Gastrocnemius medialis (tissue), 4 donors: ENCODE data around the gene C12orf60. TPM values are rescaled to one million over a fixed set of nuclear protein-coding genes. Genes with fewer than 3 reads are reported as not detected.

Source experiments
- ATAC-seq, 2 donors: fragments of 150-250 bp; one replicate each; pipeline ENCODE4 v1.9.1; 2016
- DNase-seq, 2 donors: peaks; one replicate each; pipeline ENCODE4 v3.0.0-alpha.2; 2019
- H3K27ac ChIP-seq, 4 donors: fragments of 200-600 bp; sonication (generic); 1 replicate in 1 of 4; 2 replicates in 3 of 4; pipeline ENCODE4 v1.5.1; 2016 to 2018; ENCODE audit warnings: mild to moderate bottlenecking in 2 of 4, moderate library complexity in 1 of 4
- H3K27me3 ChIP-seq, 3 donors: fragments of 200-600 bp; sonication (generic) in 2 of 3; 1 replicate in 1 of 3; 2 replicates in 2 of 3; pipeline versions ENCODE4 v1.5.1 to v1.6.0; 2016 to 2019; ENCODE audit warnings: mild to moderate bottlenecking in 1 of 3, moderate library complexity in 1 of 3
- H3K36me3 ChIP-seq, 2 donors: fragments of 200-600 bp; sonication (generic) in 1 of 2; one replicate each; pipeline ENCODE4 v1.5.1; 2017 to 2018
- H3K4me1 ChIP-seq, 2 donors: fragments of 200-600 bp; sonication (generic) in 1 of 2; one replicate each; pipeline ENCODE4 v1.5.1; 2016 to 2017; ENCODE audit warnings: mild to moderate bottlenecking in 2 of 2
- H3K4me3 ChIP-seq, 4 donors: fragments of 200-600 bp; sonication (generic) in 3 of 4; 1 replicate in 1 of 4; 2 replicates in 3 of 4; pipeline ENCODE4 v1.5.1; 2016 to 2019; ENCODE audit warnings: mild to moderate bottlenecking in 2 of 4
- H3K9me3 ChIP-seq, 3 donors: fragments of 200-600 bp; sonication (generic) in 2 of 3; 1 replicate in 1 of 3; 2 replicates in 2 of 3; pipeline ENCODE4 v1.5.1; 2016 to 2019
- POLR2A ChIP-seq, 2 donors: fragments of 450-650 bp; IDR thresholded peaks; one replicate each; pipeline ENCODE4 v1.6.1; 2017; ENCODE audit warnings: antibody characterized with exemption in 2 of 2, mild to moderate bottlenecking in 2 of 2, moderate library complexity in 2 of 2
- in situ Hi-C, 4 donors: fragments of 200-750 bp; cut with MboI; loops; one replicate each; pipeline versions ENCODE4 v1.15.0 to v1.8.0; 2017; ENCODE audit warnings: low sequenced_read_pairs in 4 of 4
- intact Hi-C: fragments of 100-400 bp; cut with DNase I; formaldehyde crosslinking; loops from one replicate; pipeline ENCODE4 v1.15.1; 2023; ENCODE audit warnings: low total_unique reads
- total RNA-seq, 4 donors: library from RNA; depleted of rRNA; stranded (reverse); fragments of >200 nt; gene quantifications; one replicate each; pipeline versions ENCODE4 v1.1.0 to v1.2.3, GENCODE V29; 2016
- TF ChIP-seq, protein P1 (sequence below), 5 experiments: fragments of 450-650 bp in 3 of 5; fragments of 200-600 bp in 2 of 5; sonication (generic) in 2 of 5; IDR thresholded peaks in 4 of 5; conservative IDR thresholded peaks in 1 of 5; 1 replicate in 4 of 5; 2 replicates in 1 of 5; pipeline ENCODE4 v1.5.1; 2016 to 2019; ENCODE audit warnings: antibody characterized with exemption in 5 of 5, mild to moderate bottlenecking in 3 of 5, moderate library complexity in 3 of 5

Gene C12orf60
- total RNA-seq, 4 donors from 2014 or later, result 0.33 to 3.8 TPM; not detected in 2

DNA sequence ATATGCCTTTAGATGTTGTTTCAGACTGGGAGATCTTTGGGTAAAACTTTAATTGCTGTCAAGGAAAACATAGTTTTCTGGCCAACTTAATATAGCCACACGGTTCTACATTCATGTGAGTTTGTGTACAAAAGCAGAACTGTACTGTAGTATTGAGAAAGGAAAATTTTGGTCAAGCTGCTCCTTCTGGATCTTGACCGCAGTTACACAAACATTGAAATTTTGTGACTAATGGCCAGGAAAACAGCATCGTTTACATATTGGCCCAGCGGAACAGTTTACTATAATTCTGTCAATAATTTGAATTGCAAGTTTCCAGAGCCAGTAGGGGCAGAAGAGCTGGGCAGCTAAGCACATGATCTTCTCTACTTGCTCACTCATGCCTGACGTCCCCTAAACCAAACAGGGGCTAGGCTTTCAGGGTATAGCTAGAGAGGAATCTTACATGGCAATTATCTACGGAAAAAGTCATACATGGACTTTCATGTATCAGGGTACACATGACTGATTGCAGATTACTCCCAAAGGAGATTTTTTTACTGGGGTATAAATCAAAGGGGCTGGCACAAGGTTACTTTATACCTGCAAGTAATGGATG, 51.2 kb downstream of the C12orf60 start:
- TF ChIP-seq POLR2A (IDR thresholded peaks at IDR 0.05), result no peak
- TF ChIP-seq, protein P1, sequence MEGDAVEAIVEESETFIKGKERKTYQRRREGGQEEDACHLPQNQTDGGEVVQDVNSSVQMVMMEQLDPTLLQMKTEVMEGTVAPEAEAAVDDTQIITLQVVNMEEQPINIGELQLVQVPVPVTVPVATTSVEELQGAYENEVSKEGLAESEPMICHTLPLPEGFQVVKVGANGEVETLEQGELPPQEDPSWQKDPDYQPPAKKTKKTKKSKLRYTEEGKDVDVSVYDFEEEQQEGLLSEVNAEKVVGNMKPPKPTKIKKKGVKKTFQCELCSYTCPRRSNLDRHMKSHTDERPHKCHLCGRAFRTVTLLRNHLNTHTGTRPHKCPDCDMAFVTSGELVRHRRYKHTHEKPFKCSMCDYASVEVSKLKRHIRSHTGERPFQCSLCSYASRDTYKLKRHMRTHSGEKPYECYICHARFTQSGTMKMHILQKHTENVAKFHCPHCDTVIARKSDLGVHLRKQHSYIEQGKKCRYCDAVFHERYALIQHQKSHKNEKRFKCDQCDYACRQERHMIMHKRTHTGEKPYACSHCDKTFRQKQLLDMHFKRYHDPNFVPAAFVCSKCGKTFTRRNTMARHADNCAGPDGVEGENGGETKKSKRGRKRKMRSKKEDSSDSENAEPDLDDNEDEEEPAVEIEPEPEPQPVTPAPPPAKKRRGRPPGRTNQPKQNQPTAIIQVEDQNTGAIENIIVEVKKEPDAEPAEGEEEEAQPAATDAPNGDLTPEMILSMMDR (IDR thresholded peaks at IDR 0.05 in 4 of 5, conservative IDR thresholded peaks at IDR 0.05 in 1 of 5), result no peak
- Histone ChIP-seq H3K27ac (no peak overlapping the region), H3K36me3 (no peaks in the 10 kb centered on the region), H3K27me3 (no peaks in the 10 kb centered on the region), H3K4me1 (peaks cover 0 to 7% of the 10 kb centered on the region in 2 donors), H3K4me3 (no peak overlapping the region), H3K9me3 (no peaks in the 10 kb centered on the region)
- ATAC-seq (no peak), DNase-seq (no peak)
- in situ Hi-C loops, result no loop called here
- intact Hi-C loops, result no loop called here

DNA sequence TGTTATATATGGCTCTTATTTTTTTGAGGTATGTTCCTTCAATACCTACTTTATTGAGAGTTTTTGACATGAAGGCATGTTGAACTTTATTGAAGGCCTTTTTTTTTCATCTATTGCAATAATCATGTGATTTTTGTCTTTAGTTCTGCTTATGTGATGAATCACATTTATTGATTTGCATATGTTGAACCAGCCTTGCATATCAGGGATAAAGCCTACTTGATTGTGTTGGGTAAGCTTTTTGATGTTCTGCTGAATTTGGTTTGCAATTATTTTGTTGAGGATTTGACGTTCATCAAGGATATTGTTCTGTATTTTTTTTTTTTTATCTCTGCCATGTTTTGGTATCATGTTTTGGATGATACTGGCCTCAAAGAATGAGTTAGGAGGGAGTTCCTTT, 55.0 kb downstream of the C12orf60 start:
- Histone ChIP-seq H3K9me3 (no peaks in the 10 kb centered on the region), H3K4me1 (peaks cover 0 to 7% of the 10 kb centered on the region in 2 donors), H3K27me3 (no peaks in the 10 kb centered on the region), H3K36me3 (no peaks in the 10 kb centered on the region), H3K4me3 (no peak overlapping the region), H3K27ac (no peak overlapping the region)
- intact Hi-C loops (no loop called here), in situ Hi-C loops (no loop called here)
- TF ChIP-seq, protein P1 (IDR thresholded peaks at IDR 0.05 in 4 of 5, conservative IDR thresholded peaks at IDR 0.05 in 1 of 5), result no peak
- TF ChIP-seq POLR2A (IDR thresholded peaks at IDR 0.05), result no peak
- DNase-seq, result no peak
- no peak for ATAC-seq

DNA sequence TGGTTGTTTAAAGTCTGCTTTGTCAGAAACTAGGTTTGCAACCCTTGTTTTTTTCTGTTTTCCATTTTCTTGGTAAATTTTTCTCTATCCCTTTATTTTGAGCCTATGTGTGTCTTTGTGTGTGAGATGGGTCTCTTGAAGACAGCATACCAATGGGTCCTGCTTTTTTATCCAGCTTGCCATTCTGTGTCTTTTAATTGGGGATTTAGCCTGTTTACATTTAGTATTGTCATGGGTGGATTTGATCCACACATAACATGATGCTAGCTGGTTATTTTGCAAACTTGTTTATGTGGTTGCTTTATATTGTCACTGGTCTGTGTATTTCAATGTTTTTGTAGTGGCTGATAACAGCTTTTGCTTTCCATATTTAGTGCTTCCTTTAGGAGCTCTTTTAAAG, 57.0 kb downstream of the C12orf60 start:
- intact Hi-C loops, result no loop called here
- Histone ChIP-seq H3K27me3 (no peaks in the 10 kb centered on the region), H3K9me3 (no peaks in the 10 kb centered on the region), H3K4me3 (no peak overlapping the region), H3K27ac (no peak overlapping the region), H3K36me3 (no peaks in the 10 kb centered on the region), H3K4me1 (no peaks in the 10 kb centered on the region)
- in situ Hi-C loops, result no loop called here
- TF ChIP-seq, protein P1 (IDR thresholded peaks at IDR 0.05 in 4 of 5, conservative IDR thresholded peaks at IDR 0.05 in 1 of 5), result no peak
- ATAC-seq, result no peak
- no peak for DNase-seq

DNA sequence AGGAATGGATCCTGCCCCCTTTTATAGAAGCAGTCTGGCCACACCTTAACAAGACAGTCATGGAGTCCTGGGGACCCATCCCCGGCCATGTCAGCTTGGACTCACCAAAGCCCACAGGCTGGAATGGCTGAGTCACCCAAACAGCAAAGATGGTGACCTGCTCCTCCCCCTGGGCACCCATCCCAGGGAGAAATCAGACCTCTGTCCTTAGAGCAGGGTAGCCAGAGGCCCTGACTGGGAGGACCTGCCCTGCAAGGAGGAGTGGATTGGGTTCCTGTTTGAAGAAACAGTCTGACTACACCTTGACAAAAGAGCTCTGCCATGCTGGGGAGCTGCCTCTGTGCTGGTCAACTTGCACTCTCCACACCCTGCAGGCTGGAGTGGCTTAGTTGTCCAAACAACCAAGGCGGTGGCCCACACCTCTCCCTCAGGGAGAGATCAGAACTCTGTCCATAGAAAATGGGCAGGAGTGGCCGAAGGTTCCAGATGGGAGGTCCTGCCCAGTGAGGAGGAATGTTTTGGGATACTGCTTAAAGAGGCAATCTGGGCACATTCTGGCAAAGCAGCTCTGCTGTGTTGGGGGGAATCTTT, 65.5 kb downstream of the C12orf60 start:
- no peaks in the 10 kb centered on the region for H3K9me3 ChIP-seq
- TF ChIP-seq POLR2A (IDR thresholded peaks at IDR 0.05), result no peak
- TF ChIP-seq, protein P1 (IDR thresholded peaks at IDR 0.05 in 4 of 5, conservative IDR thresholded peaks at IDR 0.05 in 1 of 5), result no peak
- H3K36me3 ChIP-seq, result no peaks in the 10 kb centered on the region
- in situ Hi-C loops, result no loop called here
- no peaks in the 10 kb centered on the region for H3K27me3 ChIP-seq
- H3K27ac ChIP-seq, result no peak overlapping the region
- no peak for ATAC-seq
- no peaks in the 10 kb centered on the region for H3K4me1 ChIP-seq
- DNase-seq, result no peak
- H3K4me3 ChIP-seq, result no peak overlapping the region
- intact Hi-C loops, result no loop called here

DNA sequence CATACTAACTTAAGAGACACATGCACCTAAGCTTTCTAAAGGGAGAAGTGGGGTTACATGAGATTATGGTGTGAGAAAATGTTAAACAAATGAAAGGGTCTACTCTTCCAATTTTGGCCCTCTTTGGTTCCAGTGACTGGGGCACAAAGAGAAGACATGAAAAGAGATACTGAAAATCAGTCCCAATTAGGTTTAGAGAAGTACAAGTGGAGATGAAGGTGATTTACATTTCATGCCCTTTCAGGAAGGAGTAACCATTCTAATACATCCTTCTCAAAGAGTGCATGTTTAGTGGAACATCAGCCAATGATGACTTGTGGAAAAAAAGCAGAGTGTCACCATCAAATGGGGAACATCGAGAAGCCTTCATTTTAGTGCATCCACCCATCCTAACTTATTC, 67.8 kb downstream of the C12orf60 start:
- H3K4me1 ChIP-seq, result no peaks in the 10 kb centered on the region
- in situ Hi-C loops, result no loop called here
- H3K4me3 ChIP-seq, result no peak overlapping the region
- H3K27me3 ChIP-seq, result no peaks in the 10 kb centered on the region
- intact Hi-C loops, result no loop called here
- no peak for TF ChIP-seq POLR2A (IDR thresholded peaks at IDR 0.05)
- TF ChIP-seq, protein P1 (IDR thresholded peaks at IDR 0.05 in 4 of 5, conservative IDR thresholded peaks at IDR 0.05 in 1 of 5), result no peak
- no peak overlapping the region for H3K27ac ChIP-seq
- ATAC-seq (no peak), DNase-seq (no peak)
- no peaks in the 10 kb centered on the region for H3K36me3 ChIP-seq
- H3K9me3 ChIP-seq, result no peaks in the 10 kb centered on the region
